PC-9 (cell line): Measurements from ENCODE around the gene DRGX.

Experiments
- EZH2 ChIP-seq: fragments of 200-600 bp; sonication (generic); IDR thresholded peaks from 2 replicates; pipeline ENCODE4 v1.8.0; 2017; ENCODE audit warnings: antibody characterized with exemption, low read depth
- TF ChIP-seq, protein P1 (sequence below): fragments of 200-600 bp; sonication (generic); conservative IDR thresholded peaks from 2 replicates; pipeline ENCODE4 v1.6.1; 2017; ENCODE audit warnings: mixed run types, antibody characterized with exemption, mild to moderate bottlenecking, moderate library complexity

DNA sequence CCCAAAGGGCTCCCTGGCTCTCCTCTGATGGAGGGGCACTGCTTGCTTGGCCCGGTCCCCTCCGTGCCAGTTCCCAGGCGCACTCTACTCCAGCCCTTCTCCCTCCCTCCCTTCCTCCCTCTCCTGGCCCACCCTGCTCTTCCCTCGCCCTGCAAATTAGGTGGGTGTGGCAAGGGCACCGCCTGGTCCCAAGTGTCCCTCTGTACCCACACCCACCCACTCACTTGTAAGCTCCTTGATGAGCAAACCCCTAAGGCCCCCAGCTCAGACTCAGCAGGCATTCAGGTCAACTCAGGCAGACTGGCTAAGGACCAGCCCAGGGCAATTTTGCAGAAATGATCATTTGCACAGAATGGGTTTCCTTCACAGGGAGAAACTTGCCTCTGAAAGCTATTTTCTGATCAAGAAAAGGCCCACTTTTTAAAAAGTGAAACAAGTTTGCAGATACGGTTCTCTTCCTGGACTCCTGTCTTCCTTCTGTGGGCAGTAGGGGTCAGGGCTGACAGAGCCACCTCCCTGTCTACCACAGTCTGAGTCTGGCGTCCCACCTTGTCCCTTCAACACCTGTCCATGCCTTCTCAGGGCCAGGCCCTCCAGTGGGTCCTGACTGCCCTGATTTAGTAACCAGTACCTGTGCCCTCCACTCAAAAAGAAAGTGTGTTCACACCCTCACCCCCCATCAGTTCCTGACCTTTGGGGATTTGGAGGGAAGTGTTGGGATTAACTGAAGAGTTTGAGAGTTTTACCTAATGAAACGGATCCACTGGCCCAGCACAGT, 68.7 kb downstream of the DRGX start:
- TF ChIP-seq, protein P1, sequence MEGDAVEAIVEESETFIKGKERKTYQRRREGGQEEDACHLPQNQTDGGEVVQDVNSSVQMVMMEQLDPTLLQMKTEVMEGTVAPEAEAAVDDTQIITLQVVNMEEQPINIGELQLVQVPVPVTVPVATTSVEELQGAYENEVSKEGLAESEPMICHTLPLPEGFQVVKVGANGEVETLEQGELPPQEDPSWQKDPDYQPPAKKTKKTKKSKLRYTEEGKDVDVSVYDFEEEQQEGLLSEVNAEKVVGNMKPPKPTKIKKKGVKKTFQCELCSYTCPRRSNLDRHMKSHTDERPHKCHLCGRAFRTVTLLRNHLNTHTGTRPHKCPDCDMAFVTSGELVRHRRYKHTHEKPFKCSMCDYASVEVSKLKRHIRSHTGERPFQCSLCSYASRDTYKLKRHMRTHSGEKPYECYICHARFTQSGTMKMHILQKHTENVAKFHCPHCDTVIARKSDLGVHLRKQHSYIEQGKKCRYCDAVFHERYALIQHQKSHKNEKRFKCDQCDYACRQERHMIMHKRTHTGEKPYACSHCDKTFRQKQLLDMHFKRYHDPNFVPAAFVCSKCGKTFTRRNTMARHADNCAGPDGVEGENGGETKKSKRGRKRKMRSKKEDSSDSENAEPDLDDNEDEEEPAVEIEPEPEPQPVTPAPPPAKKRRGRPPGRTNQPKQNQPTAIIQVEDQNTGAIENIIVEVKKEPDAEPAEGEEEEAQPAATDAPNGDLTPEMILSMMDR, result no peak
- no peak for TF ChIP-seq EZH2
